Measurements from ENCODE around the gene POU2F1. TPM values are rescaled to one million over a fixed set of nuclear protein-coding genes. Genes with fewer than 3 reads are reported as not detected.

Gene POU2F1
- total and polyA plus RNA-seq, 4 donors: 0.93 to 10.5 (median 6.5) TPM

GRCh38 chr1:167413328-167413727 lies 192.6 kb downstream of the POU2F1 start:
- no peak overlapping the region for H3K9ac ChIP-seq (ENCODE audit: low read depth in 1 of 2, low read length in 2 of 2)
- no peak for TF ChIP-seq ZBTB33 (IDR thresholded peaks at IDR 0.05)
- no peak for TF ChIP-seq RAD21 (IDR thresholded peaks at IDR 0.05)
- no peak for TF ChIP-seq HNF4A (conservative IDR thresholded peaks at IDR 0.05)
- no peak for TF ChIP-seq EGR1 (IDR thresholded peaks at IDR 0.05; ENCODE audit: low read depth in 2 of 2)
- no peak for TF ChIP-seq TAF1 (conservative IDR thresholded peaks at IDR 0.05)
- TF ChIP-seq JUND (IDR thresholded peaks at IDR 0.05): no peak
- TF ChIP-seq YY1 (IDR thresholded peaks at IDR 0.05): no peak
- no peak for TF ChIP-seq REST (IDR thresholded peaks at IDR 0.05)
- TF ChIP-seq CTCF (IDR thresholded peaks at IDR 0.05; ENCODE audit: low read depth, low read length, missing input control): no peak
- no peak for TF ChIP-seq FOXA2 (IDR thresholded peaks at IDR 0.05)
- TF ChIP-seq GABPA (IDR thresholded peaks at IDR 0.05 in 1 of 2, conservative IDR thresholded peaks at IDR 0.05 in 1 of 2): no peak
- TF ChIP-seq NR2F2 (IDR thresholded peaks at IDR 0.05): no peak
- H3K4me1 ChIP-seq (ENCODE audit: control insufficient read depth in 4 of 4, insufficient read depth in 4 of 4, low read length in 3 of 4): no peaks in the 10 kb centered on the region
- H3K27me3 ChIP-seq (ENCODE audit: control insufficient read depth in 4 of 4, insufficient read depth in 4 of 4, low read length in 3 of 4): no peaks in the 10 kb centered on the region
- no peak overlapping the region for H3K27ac ChIP-seq (ENCODE audit: low read depth in 1 of 2, low read length in 2 of 2)
- no peak overlapping the region for H3K4me3 ChIP-seq (ENCODE audit: low read depth in 1 of 3, low read length in 3 of 3)
- WGBS: 97% methylated on average over 3 of the region's 3 CpGs
- DNase-seq (ENCODE audit: low spot score): no peak
- no peaks in the 10 kb centered on the region for H3K9me3 ChIP-seq (ENCODE audit: control insufficient read depth in 4 of 4, low read length in 3 of 4)
- peaks cover 3 to 20% (median 9%) of the 10 kb centered on the region in 4 donors for H3K36me3 ChIP-seq (ENCODE audit: control insufficient read depth in 4 of 4, insufficient read depth in 3 of 4, low read depth in 1 of 4, low read length in 3 of 4)

- no peak overlapping the region for H3K9ac ChIP-seq (ENCODE audit: low read depth in 1 of 2, low read length in 2 of 2)
- no peak overlapping the region for H3K4me3 ChIP-seq (ENCODE audit: low read depth in 1 of 3, low read length in 3 of 3)
- H3K36me3 ChIP-seq (ENCODE audit: control insufficient read depth in 4 of 4, insufficient read depth in 3 of 4, low read depth in 1 of 4, low read length in 3 of 4): peaks cover 3 to 20% (median 9%) of the 10 kb centered on the region in 4 donors
- no peaks in the 10 kb centered on the region for H3K4me1 ChIP-seq (ENCODE audit: control insufficient read depth in 4 of 4, insufficient read depth in 4 of 4, low read length in 3 of 4)
- DNase-seq (ENCODE audit: low spot score): no peak
- 92% methylated on average over 1 of the region's 1 CpG for WGBS
- no peak overlapping the region for H3K27ac ChIP-seq (ENCODE audit: low read depth in 1 of 2, low read length in 2 of 2)
- no peaks in the 10 kb centered on the region for H3K9me3 ChIP-seq (ENCODE audit: control insufficient read depth in 4 of 4, low read length in 3 of 4)
- TF ChIP-seq FOXA2 (IDR thresholded peaks at IDR 0.05): no peak
- no peak for TF ChIP-seq RAD21 (IDR thresholded peaks at IDR 0.05)
- TF ChIP-seq YY1 (IDR thresholded peaks at IDR 0.05): no peak
- no peak for TF ChIP-seq ATF3 (IDR thresholded peaks at IDR 0.05)
- no peak for TF ChIP-seq JUND (IDR thresholded peaks at IDR 0.05)
- no peak for TF ChIP-seq TAF1 (conservative IDR thresholded peaks at IDR 0.05)
- TF ChIP-seq REST (IDR thresholded peaks at IDR 0.05): no peak
- no peaks in the 10 kb centered on the region for H3K27me3 ChIP-seq (ENCODE audit: control insufficient read depth in 4 of 4, insufficient read depth in 4 of 4, low read length in 3 of 4)
These were observed 195.8 kb downstream of the POU2F1 start for GRCh38 chr1:167416506-167416905.
